Thymus (tissue), 11 donors: ENCODE data around the gene NF1. TPM values are rescaled to one million over a fixed set of nuclear protein-coding genes. Genes with fewer than 3 reads are reported as not detected.
A peak's percentile ranks its signal among the peaks of the same experiment; 100 is the strongest.
"Not testable (repeated sequence)": the region's sequence is repeated elsewhere in the genome, so short reads cannot be mapped to it uniquely, and the experiment has no call there.

ENCODE experiments used
- DNase-seq, 9 donors: peaks; one replicate each; pipeline ENCODE4 v3.0.0-alpha.2; 2013; ENCODE audit warnings: low spot score in 9 of 9, low read depth in 6 of 9, missing footprints in 1 of 9
- H3K27ac ChIP-seq, 2 donors: one replicate each; pipeline ENCODE4 v1.5.1; 2013; ENCODE audit warnings: control low read depth in 1 of 2, low read depth in 1 of 2, low read length in 1 of 2, mild to moderate bottlenecking in 1 of 2, moderate library complexity in 1 of 2
- H3K27me3 ChIP-seq, 2 donors: one replicate each; pipeline ENCODE4 v1.5.1; 2013; ENCODE audit warnings: low read length in 1 of 2; ENCODE audit not compliant: control insufficient read depth in 2 of 2, insufficient read depth in 1 of 2
- H3K36me3 ChIP-seq, 2 donors: one replicate each; pipeline ENCODE4 v1.5.1; 2013; ENCODE audit warnings: low read length in 1 of 2, mild to moderate bottlenecking in 1 of 2, moderate library complexity in 1 of 2; ENCODE audit not compliant: control insufficient read depth in 2 of 2, insufficient read depth in 2 of 2
- H3K4me1 ChIP-seq, 2 donors: one replicate each; pipeline ENCODE4 v1.5.1; 2013; ENCODE audit warnings: low read length in 2 of 2; ENCODE audit not compliant: control insufficient read depth in 2 of 2, insufficient read depth in 2 of 2
- H3K4me3 ChIP-seq, 2 donors: one replicate each; pipeline ENCODE4 v1.5.1; 2013; ENCODE audit warnings: low read length in 2 of 2, control low read depth in 1 of 2, mild to moderate bottlenecking in 1 of 2
- H3K9me3 ChIP-seq, 2 donors: one replicate each; pipeline ENCODE4 v1.5.1; 2013; ENCODE audit warnings: low read length in 1 of 2, mild to moderate bottlenecking in 1 of 2; ENCODE audit not compliant: control insufficient read depth in 2 of 2, insufficient read depth in 1 of 2
- WGBS: extraction: QIAGEN DNeasy Blood & Tissue Kit; methylation state at CpG from one replicate; pipeline ENCODE4 v1.1.7; 2013; 5-methylcytosine and 5-hydroxymethylcytosine counted together
- polyA plus RNA-seq: library from polyadenylated mRNA; stranded (reverse); fragments of 200-250 nt; gene quantifications from one replicate; pipeline ENCODE4 v1.2.3, GENCODE V29; 2013
- total RNA-seq: library from RNA; stranded (reverse); fragments of 120-200 nt; gene quantifications from one replicate; pipeline ENCODE4 v1.2.4, GENCODE V29; 2013
- donor health status: healthy.

Gene NF1
- total and polyA plus RNA-seq, 2 donors = 10.3 to 16.6 TPM

- Histone ChIP-seq H3K27ac (no peak overlapping the region), H3K27me3 (no peaks in the 10 kb centered on the region), H3K36me3 (peaks cover 5 to 13% of the 10 kb centered on the region in 2 donors), H3K4me3 (no peak overlapping the region), H3K4me1 (no peaks in the 10 kb centered on the region), H3K9me3 (no peaks in the 10 kb centered on the region)
- peak in 8 of 9 donors; percentile 54 to 84 (median 62) for DNase-seq
- WGBS = 95% methylated on average over 10 of the region's 10 CpGs
Observed at GRCh38 chr17:31373150-31374093, 278.6 kb downstream of the NF1 start.

- DNase-seq = no peak
- Histone ChIP-seq H3K9me3 (no peaks in the 10 kb centered on the region), H3K36me3 (peaks cover 5 to 13% of the 10 kb centered on the region in 2 donors), H3K4me3 (no peak overlapping the region), H3K27ac (no peak overlapping the region), H3K4me1 (no peaks in the 10 kb centered on the region), H3K27me3 (no peaks in the 10 kb centered on the region)
- 95% methylated on average over 6 of the region's 6 CpGs for WGBS
Observed at GRCh38 chr17:31374094-31374447, 279.3 kb downstream of the NF1 start.

- whole genome bisulfite sequencing = 99% methylated on average over 2 of the region's 2 CpGs
- no peak overlapping the region for H3K27ac ChIP-seq
Observed at GRCh38 chr17:31374503-31374902, 279.7 kb downstream of the NF1 start.

GRCh38 chr17:31378638-31379037, 283.9 kb downstream of the NF1 start:
- Histone ChIP-seq H3K36me3 (peaks cover 5 to 7% of the 10 kb centered on the region in 2 donors), H3K4me1 (no peaks in the 10 kb centered on the region), H3K4me3 (no peak overlapping the region), H3K27me3 (no peaks in the 10 kb centered on the region), H3K27ac (no peak overlapping the region), H3K9me3 (no peaks in the 10 kb centered on the region)
- DNase-seq = no peak

More at GRCh38 chr17:31374503-31374902, 279.7 kb downstream of the NF1 start:
- H3K27me3 ChIP-seq = no peaks in the 10 kb centered on the region
- H3K4me1 ChIP-seq = no peaks in the 10 kb centered on the region
- no peak for DNase-seq
- H3K36me3 ChIP-seq = peaks cover 5 to 9% of the 10 kb centered on the region in 2 donors
- no peaks in the 10 kb centered on the region for H3K9me3 ChIP-seq
- H3K4me3 ChIP-seq = no peak overlapping the region

GRCh38 chr17:31379597-31380205, 284.9 kb downstream of the NF1 start:
- H3K9me3 ChIP-seq = no peaks in the 10 kb centered on the region
- WGBS = 98% methylated on average over 1 of the region's 1 CpG
- DNase-seq = no peak
- no peaks in the 10 kb centered on the region for H3K36me3 ChIP-seq
- H3K27ac ChIP-seq = no peak overlapping the region
- no peaks in the 10 kb centered on the region for H3K4me1 ChIP-seq
- H3K27me3 ChIP-seq = no peaks in the 10 kb centered on the region
- no peak overlapping the region for H3K4me3 ChIP-seq

- Histone ChIP-seq H3K27me3 (no peaks in the 10 kb centered on the region), H3K4me3 (no peak overlapping the region), H3K9me3 (no peaks in the 10 kb centered on the region), H3K4me1 (no peaks in the 10 kb centered on the region), H3K27ac (no peak overlapping the region), H3K36me3 (no peaks in the 10 kb centered on the region)
- no peak for DNase-seq
Observed at GRCh38 chr17:31381165-31381668, 286.4 kb downstream of the NF1 start.

- H3K27me3 ChIP-seq, H3K4me1 ChIP-seq, H3K4me3 ChIP-seq, H3K36me3 ChIP-seq, H3K9me3 ChIP-seq, H3K27ac ChIP-seq, DNase-seq: not testable (repeated sequence)
- WGBS = 98% methylated on average over 11 of the region's 11 CpGs
Observed at GRCh38 chr17:31382668-31383275, 288.0 kb downstream of the NF1 start.

- not testable (repeated sequence) for H3K27ac ChIP-seq, H3K36me3 ChIP-seq, DNase-seq, H3K4me1 ChIP-seq, H3K9me3 ChIP-seq, H3K4me3 ChIP-seq, H3K27me3 ChIP-seq
- WGBS = 97% methylated on average over 6 of the region's 6 CpGs
Observed at GRCh38 chr17:31383488-31383887, 288.7 kb downstream of the NF1 start.
